AG04450 (cell line): ENCODE measurements around the gene RASGEF1C. TPM values are rescaled to one million over a fixed set of nuclear protein-coding genes. Genes with fewer than 3 reads are reported as not detected.

Source experiments
- CTCF ChIA-PET: fragments of 300-600, 350-600 bp; formaldehyde crosslinking; extraction: SDS; loops from one replicate; lab custom pipeline; 2022; ENCODE audit warnings: antibody characterized with exemption, inconsistent platforms; lab: Charles Lee
- POLR2A ChIA-PET: fragments of 350-600 bp; formaldehyde crosslinking; extraction: SDS; loops from one replicate; lab custom pipeline; 2021; ENCODE audit warnings: antibody characterized with exemption, inconsistent platforms; lab: Yijun Ruan, JAX
- DNase-seq: peaks from one replicate; pipeline ENCODE4 v3.0.0-alpha.2; 2011; ENCODE audit warnings: low read depth, low spot score
- H3K27ac ChIP-seq: one replicate; pipeline ENCODE4 v1.5.1; 2012; ENCODE audit warnings: low read depth, low read length, control low read depth
- H3K27me3 ChIP-seq: one replicate; pipeline ENCODE4 v1.6.0; 2012; ENCODE audit warnings: low read length; ENCODE audit not compliant: control insufficient read depth, insufficient read depth
- H3K4me3 ChIP-seq: 2 replicates; pipeline ENCODE4 v1.5.1; 2011; ENCODE audit warnings: mild to moderate bottlenecking, low read depth, low read length, control low read depth
- H3K9me3 ChIP-seq: 2 replicates; pipeline ENCODE4 v1.5.1; 2012; ENCODE audit warnings: low read length; ENCODE audit not compliant: control insufficient read depth, insufficient read depth
- polyA minus RNA-seq: library from RNA; depleted of rRNA, polyadenylated mRNA; stranded (reverse); fragments of >200 nt; gene quantifications from 2 replicates; pipeline ENCODE4 v1.2.3, GENCODE V29; 2011; rRNA and poly(A)+ RNA removed
- polyA plus RNA-seq: library from polyadenylated mRNA; depleted of rRNA; stranded (reverse); fragments of >200 nt; gene quantifications from 2 replicates; pipeline ENCODE4 v1.2.3, GENCODE V29; 2011; rRNA removed
- TF ChIP-seq, protein P1 (sequence below): IDR thresholded peaks from 2 replicates; pipeline ENCODE4 v1.5.1; 2011; ENCODE audit warnings: low read depth, low read length, control low read depth, inconsistent platforms

The RASGEF1C gene
- polyA plus RNA-seq (not detected in 2 replicates), polyA minus RNA-seq (not detected in 2 replicates)

DNA sequence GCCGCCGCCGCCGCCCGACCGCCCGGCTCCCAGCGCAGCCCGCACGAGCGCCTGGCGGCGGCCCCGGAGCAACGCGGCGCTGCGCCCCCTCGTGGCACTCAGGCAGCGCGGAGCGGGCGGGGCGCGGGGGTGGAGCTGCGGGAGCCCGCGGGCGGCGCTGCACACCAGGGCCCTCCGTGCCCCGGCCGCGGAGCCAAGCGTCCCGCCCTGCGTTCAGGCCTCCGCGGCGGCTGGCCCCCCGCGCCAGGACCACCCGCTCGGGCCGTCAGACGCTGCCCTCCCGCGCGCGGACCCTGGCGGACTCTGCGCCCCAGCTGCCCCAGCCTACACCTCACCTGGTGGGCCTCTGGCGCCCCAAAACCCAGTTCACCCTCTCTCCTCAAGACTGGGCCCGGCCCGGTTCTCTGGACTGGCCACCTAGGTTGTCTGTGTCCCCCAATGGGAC is at the start of gene RASGEF1C:
TSS of gene RASGEF1C (minus strand) at position 75 of the 445 bp plus-strand sequence. CDS start 71,159 bp downstream, outside the sequence.
- peak; percentile 3 for DNase-seq
- Histone ChIP-seq H3K9me3 (peaks cover 3% of the 10 kb centered on the region; the same call in 1 of the 2 replicates), H3K27me3 (peaks cover 26% of the 10 kb centered on the region), H3K27ac (no peak within 1 kb of the TSS), H3K4me3 (peak within 1 kb of the TSS; percentile 46)
- POLR2A ChIA-PET, result no interaction called here
- CTCF ChIA-PET, result interaction anchor here (0.5 to 4.2 kb wide), 13 partner anchors 13 to 835 kb away, joined by 3 to 31 read pairs (median 4); no protein-coding TSS in a partner anchor
- TF ChIP-seq, protein P1, sequence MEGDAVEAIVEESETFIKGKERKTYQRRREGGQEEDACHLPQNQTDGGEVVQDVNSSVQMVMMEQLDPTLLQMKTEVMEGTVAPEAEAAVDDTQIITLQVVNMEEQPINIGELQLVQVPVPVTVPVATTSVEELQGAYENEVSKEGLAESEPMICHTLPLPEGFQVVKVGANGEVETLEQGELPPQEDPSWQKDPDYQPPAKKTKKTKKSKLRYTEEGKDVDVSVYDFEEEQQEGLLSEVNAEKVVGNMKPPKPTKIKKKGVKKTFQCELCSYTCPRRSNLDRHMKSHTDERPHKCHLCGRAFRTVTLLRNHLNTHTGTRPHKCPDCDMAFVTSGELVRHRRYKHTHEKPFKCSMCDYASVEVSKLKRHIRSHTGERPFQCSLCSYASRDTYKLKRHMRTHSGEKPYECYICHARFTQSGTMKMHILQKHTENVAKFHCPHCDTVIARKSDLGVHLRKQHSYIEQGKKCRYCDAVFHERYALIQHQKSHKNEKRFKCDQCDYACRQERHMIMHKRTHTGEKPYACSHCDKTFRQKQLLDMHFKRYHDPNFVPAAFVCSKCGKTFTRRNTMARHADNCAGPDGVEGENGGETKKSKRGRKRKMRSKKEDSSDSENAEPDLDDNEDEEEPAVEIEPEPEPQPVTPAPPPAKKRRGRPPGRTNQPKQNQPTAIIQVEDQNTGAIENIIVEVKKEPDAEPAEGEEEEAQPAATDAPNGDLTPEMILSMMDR, result peak; percentile 33

DNA sequence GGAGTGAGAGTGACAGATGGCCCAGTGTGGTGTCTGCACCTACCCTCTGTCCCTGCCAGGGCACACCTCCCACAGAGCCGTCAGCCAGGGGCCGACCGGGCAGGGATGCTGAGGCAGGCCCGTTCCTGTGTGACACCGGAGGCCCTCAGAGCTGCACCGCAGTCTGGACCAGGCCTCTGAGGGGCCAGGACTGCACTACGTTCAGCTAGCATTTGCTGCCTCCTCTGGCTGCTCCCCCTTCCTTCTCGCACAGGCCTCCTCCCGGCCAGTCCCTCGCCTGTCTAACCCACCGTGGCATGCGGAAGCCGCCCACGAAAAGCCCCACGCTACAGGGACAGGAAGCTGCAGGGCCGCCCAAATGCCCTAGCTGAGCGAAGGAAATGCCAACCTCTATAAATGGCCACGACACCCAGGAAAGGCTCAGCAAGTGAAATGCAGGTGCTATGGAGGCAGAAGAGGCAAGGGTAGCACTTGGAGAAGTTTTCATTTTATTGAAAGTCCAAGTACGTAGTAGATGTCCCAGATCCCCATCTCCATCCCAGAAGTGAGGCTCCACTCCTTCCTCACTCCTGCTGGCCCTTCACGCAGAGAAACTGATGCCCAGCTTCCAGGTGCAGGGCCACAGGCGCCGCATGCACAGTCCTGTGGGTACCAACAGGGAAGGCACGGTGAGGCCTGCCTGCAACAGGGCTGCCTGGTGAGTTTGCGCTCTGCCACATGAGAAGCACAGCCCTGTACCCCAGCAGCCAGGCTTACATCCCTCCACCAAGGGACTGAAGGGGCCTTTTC is 44.2 kb upstream of the RASGEF1C start:
- no peak overlapping the region for H3K27ac ChIP-seq
- no peak overlapping the region for H3K4me3 ChIP-seq
- no peak for DNase-seq
- ChIA-PET POLR2A (no interaction called here), CTCF (no interaction called here)
- no peaks in the 10 kb centered on the region for H3K27me3 ChIP-seq
- TF ChIP-seq, protein P1, result no peak
- H3K9me3 ChIP-seq, result peaks cover 86% of the 10 kb centered on the region

- ChIA-PET POLR2A (no interaction called here), CTCF (no interaction called here)
- no peak overlapping the region for H3K4me3 ChIP-seq
- DNase-seq, result no peak
- H3K27me3 ChIP-seq, result no peaks in the 10 kb centered on the region
- H3K27ac ChIP-seq, result no peak overlapping the region
- peaks cover 86% of the 10 kb centered on the region for H3K9me3 ChIP-seq
- TF ChIP-seq, protein P1, result no peak
These were observed 42.9 kb upstream of the RASGEF1C start for GRCh38 chr5:180251887-180252286.

DNA sequence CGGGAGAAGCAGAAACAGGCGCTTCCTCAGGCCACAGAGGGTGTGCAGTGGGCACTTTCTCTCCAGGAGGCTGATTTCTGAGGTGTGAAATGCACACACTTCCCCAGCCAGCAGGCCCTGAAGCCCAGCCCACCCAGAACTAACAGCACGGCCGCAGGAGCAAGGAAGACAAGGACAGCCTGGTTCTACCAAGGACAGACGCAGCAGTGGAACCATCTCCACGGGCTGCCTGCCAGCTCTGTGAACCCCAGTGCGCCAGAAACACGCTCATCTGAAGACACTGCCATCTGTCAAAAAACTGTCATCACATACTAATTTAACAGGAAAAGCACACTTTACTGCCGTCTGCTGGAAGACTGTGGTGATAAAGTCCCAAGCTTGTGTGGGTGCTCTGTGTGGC is 42.1 kb upstream of the RASGEF1C start:
- CTCF ChIA-PET, result no interaction called here

More for the DNA sequence above, 42.1 kb upstream of the RASGEF1C start:
- no peak for DNase-seq
- TF ChIP-seq, protein P1, result no peak
- no peak overlapping the region for H3K4me3 ChIP-seq
- H3K9me3 ChIP-seq, result peaks cover 80% of the 10 kb centered on the region
- no peak overlapping the region for H3K27ac ChIP-seq
- no peaks in the 10 kb centered on the region for H3K27me3 ChIP-seq
- POLR2A ChIA-PET, result no interaction called here
